GM13977 (cell line): ENCODE data around the gene ATOH1.

ENCODE experiments used
- DNase-seq: peaks from one replicate; pipeline ENCODE4 v3.0.0; 2012; ENCODE audit warnings: low spot score
- CTCF ChIP-seq: IDR thresholded peaks from 2 replicates; pipeline ENCODE4 v1.5.1; 2012; ENCODE audit warnings: mild to moderate bottlenecking, control low read depth; ENCODE audit not compliant: insufficient read depth; ENCODE audit errors: extremely low read depth, missing control alignments
- in situ Hi-C: fragments of 300-500 bp; cut with MboI; formaldehyde crosslinking; loops from one replicate; pipeline ENCODE4 v1.12.0; 2022; ENCODE audit warnings: low sequenced_read_pairs, low pct_unique_long_range_greater_than_20kb, mixed read lengths, inconsistent platforms; ENCODE audit not compliant: unreplicated experiment

Gene ATOH1

GRCh38 chr4:93834249-93835066 lies 5.9 kb downstream of the ATOH1 start:
- no peak for DNase-seq
- TF ChIP-seq CTCF, result no peak
- in situ Hi-C loops, result no loop called here

GRCh38 chr4:93835929-93836328 lies 7.4 kb downstream of the ATOH1 start:
- in situ Hi-C loops, result no loop called here
- no peak for TF ChIP-seq CTCF
- DNase-seq, result no peak

DNA sequence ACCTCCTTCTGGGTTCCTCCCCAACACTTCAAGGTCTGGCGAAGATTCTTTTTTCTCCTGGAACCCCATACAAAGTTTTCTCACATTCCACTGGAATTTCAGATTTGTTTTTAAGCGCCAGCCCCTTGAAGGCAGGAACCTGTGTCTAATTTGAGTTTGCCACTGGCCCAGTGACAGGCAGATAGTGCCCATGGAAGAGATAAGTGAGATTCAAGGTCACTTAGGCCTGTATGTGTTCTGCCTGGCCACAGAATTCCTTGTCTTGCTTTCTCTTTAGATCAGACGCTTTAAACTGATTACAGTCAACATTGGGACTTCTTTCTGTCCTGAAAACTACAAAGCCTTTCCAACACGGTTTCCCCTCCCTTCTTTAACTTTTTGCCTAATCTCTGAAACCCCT lies 11.2 kb downstream of the ATOH1 start:
- no peak for TF ChIP-seq CTCF
- DNase-seq, result no peak
- in situ Hi-C loops, result no loop called here

DNA sequence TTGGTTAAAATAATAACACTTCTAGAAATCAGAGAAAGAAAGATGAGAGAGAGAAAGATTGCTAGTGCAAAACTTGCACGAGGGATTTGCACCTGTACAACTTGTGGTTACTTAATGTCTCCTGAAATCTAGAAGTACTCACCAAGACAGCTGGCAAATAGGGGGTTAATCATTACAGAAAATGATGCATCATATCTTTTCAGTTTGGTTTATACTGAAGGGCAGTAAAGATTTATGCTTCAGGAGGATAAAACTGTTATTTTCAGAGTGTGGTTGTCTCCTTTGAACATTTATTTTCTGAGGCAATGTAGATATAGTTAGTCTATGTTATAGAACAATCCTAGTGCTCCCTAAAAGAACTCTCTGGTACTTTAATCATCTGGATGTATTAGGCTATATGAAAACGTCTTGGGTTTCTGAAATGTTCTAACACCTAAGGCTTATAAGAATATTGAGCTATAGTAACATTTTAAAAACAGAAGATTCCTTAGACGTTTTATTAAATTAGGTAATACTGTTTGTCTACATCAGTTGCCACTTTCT lies 13.3 kb downstream of the ATOH1 start:
- TF ChIP-seq CTCF, result no peak
- DNase-seq, result no peak
- in situ Hi-C loops, result no loop called here

DNA sequence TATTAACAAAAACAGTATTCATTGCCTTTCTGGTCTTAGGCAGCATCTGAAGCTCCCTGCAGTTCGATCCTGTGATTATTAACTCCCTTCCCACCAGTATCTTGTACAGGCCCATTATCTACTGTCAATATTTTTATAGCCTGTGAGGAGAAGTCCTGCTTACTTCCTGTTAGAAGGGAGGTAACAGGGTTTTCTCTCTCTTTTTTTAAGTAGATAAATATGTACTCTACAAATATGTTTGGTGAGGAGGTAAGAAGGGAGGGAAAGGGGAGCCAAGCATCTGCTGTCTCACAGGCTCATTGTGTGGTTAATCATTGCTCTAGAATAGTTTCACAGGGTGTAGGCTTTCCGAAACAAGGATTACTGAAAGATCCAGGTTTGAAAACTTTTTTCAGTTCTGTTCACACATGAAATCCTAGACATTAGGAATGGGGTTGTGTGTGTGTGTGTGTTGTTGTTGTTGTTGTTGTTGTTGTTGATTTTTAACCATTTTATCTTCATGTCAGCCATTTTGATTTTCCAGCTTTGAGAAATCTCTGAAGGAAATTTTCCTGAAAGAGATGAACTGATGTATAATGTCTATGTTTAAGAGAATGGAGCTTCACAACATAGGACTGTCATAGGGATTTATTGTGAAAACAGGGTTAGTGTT lies 14.2 kb downstream of the ATOH1 start:
- DNase-seq, result no peak
- TF ChIP-seq CTCF, result no peak
- in situ Hi-C loops, result no loop called here

- DNase-seq, result no peak
- in situ Hi-C loops, result no loop called here
- no peak for TF ChIP-seq CTCF
Observed at GRCh38 chr4:93843772-93844171, 15.2 kb downstream of the ATOH1 start.
